Activated T-cell treated with anti-CD3 and anti-CD28 coated beads, Interleukin-2, amount 50 U/mL, for 72 hours (primary cell): ENCODE measurements around the gene COX6A1. TPM values are rescaled to one million over a fixed set of nuclear protein-coding genes. Genes with fewer than 3 reads are reported as not detected.

Experiments used
- ATAC-seq, 2 donors: fragments of 150-1000 bp; cut with Tn5 transposase; replicated peaks in 1 of 2; 2 replicates each; pipeline ENCODE4 v1.10.0; 2021; ENCODE audit warnings: moderate library complexity in 2 of 2, mild to moderate bottlenecking in 1 of 2
- DNase-seq, 2 donors: peaks; one replicate each; pipeline ENCODE4 v3.0.0; 2021 to 2022; ENCODE audit warnings: mixed read lengths in 1 of 2
- H3K27ac Mint-ChIP-seq: one replicate; pipeline ENCODE4 v1.8.0; 2022; ENCODE audit warnings: mild to moderate bottlenecking, moderate library complexity, mixed read lengths
- H3K27me3 Mint-ChIP-seq: one replicate; pipeline ENCODE4 v1.8.0; 2022; ENCODE audit warnings: low read depth, mixed read lengths
- H3K36me3 Mint-ChIP-seq, 2 donors: one replicate each; pipeline ENCODE4 v1.8.0; 2022; ENCODE audit warnings: mixed read lengths in 2 of 2, mild to moderate bottlenecking in 1 of 2; ENCODE audit not compliant: insufficient read depth in 2 of 2
- H3K4me1 Mint-ChIP-seq: one replicate; pipeline ENCODE4 v1.8.0; 2022; ENCODE audit warnings: low read depth, mixed read lengths
- H3K4me3 Mint-ChIP-seq, 2 donors: one replicate each; pipeline ENCODE4 v1.8.0; 2022; ENCODE audit warnings: mild to moderate bottlenecking in 2 of 2, mixed read lengths in 2 of 2, moderate library complexity in 2 of 2
- H3K9me3 Mint-ChIP-seq, 2 donors: one replicate each; pipeline ENCODE4 v1.8.0; 2022; ENCODE audit warnings: mixed read lengths in 2 of 2
- total RNA-seq, 2 donors: library from RNA; stranded (reverse); gene quantifications; one replicate each; pipeline ENCODE4 v1.2.3, GENCODE V29; 2022

The COX6A1 gene
- total RNA-seq, 2 donors from 2014 or later: 282 to 295 TPM

DNA sequence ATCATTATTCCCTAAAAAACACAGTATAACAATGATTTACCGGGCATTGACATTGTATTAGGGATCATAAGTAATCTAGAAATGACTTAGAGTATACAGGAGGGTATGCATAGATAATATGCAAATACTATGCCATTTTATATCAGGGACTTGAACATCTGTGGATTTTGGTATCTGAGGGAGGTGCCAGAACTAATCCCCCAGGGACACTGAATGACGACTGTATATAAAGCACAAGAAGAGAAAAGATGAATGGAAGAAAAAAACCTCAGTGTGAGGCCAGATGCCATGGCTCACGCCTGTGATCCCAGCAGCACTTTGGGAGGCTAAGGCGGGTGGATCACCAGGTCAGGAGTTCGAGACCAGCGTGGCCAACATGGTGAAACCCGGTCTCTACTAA, 25.5 kb upstream of the COX6A1 start:
- H3K9me3 Mint-ChIP-seq: no peaks in the 10 kb centered on the region
- no peak overlapping the region for H3K4me3 Mint-ChIP-seq
- DNase-seq: no peak
- ATAC-seq: no peak
- peaks cover 5% of the 10 kb centered on the region for H3K27me3 Mint-ChIP-seq
- H3K4me1 Mint-ChIP-seq: no peaks in the 10 kb centered on the region
- no peaks in the 10 kb centered on the region for H3K36me3 Mint-ChIP-seq
- H3K27ac Mint-ChIP-seq: no peak overlapping the region

DNA sequence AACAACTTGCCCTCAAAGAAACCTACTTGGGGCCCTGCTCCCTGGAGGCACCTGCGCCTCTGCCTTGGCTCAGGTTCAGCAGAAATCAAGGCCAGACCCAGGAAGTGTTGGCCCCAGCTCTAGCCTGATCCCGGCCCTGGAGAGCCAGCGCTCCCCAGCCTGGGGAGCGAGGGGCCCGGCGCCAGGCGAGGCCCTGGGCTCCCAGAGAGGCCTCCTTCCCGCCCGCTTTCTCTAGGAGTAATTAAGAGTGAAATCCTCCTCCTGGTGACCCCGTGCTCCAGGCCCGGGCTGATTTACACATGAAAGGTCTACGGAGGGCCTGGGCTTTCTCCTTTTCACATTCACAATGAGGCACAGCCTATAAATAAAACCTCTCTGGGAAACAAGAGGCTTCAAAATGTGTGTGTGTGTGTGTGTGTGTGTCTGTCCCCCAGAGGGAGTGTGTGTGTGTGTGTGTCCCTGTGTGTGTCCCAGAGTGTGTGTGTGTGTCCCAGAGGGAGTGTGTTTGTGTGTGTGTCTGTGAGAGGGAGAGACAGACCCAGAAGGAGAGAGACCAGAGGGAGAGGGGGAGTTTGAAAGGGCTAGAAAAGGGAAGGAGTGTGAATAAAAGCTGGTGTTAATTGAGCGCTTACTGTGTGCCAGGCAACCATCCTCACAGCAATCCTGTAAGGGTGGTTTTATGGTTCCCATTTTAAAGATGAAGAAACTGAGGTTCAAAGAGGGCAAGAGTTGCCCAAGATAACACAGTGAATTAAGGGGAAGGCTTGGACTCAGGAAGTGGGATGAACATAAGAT, 23.8 kb upstream of the COX6A1 start:
- Mint-ChIP-seq H3K27me3 (peaks cover 5% of the 10 kb centered on the region), H3K36me3 (no peaks in the 10 kb centered on the region), H3K27ac (no peak overlapping the region), H3K9me3 (no peaks in the 10 kb centered on the region), H3K4me1 (no peaks in the 10 kb centered on the region), H3K4me3 (no peak overlapping the region)
- ATAC-seq (no peak), DNase-seq (no peak)

DNA sequence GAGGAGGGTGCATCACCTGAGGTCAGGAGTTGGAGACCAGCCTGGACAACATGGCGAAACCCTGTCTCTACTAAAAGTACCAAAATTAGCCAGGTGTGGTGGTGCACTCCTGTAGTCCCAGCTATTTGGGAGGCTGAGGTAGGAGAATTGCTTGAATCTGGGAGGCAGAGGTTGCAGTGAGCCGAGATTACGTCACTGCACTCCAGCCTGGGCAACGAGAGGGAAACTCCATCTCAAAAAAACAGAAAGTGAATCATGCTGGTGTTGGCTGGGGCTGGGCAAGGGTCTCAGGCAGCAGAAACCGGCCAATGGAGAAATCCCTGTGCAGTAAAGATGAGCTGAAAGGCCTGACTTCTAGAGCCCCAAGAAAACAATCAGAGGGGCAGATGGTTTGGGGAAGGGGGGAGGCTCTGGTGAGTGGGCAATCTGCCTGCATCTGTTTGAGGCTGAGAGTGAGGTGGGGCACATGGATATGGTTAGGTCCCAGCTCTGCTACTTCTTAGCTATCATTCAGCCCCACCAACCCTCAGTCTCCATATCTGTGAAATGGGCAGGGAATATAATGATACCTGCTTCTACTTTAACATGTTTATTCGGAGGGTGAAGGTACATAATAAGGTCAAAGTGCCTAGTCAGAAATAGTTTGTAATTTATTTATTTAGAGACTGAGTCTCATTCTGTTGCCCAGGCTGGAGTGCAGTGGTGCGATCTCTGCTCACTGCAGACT, 21.3 kb upstream of the COX6A1 start:
- Mint-ChIP-seq H3K9me3 (no peaks in the 10 kb centered on the region), H3K36me3 (no peaks in the 10 kb centered on the region), H3K4me1 (no peaks in the 10 kb centered on the region), H3K4me3 (no peak overlapping the region), H3K27me3 (peaks cover 5% of the 10 kb centered on the region), H3K27ac (no peak overlapping the region)
- ATAC-seq (no peak), DNase-seq (no peak)

DNA sequence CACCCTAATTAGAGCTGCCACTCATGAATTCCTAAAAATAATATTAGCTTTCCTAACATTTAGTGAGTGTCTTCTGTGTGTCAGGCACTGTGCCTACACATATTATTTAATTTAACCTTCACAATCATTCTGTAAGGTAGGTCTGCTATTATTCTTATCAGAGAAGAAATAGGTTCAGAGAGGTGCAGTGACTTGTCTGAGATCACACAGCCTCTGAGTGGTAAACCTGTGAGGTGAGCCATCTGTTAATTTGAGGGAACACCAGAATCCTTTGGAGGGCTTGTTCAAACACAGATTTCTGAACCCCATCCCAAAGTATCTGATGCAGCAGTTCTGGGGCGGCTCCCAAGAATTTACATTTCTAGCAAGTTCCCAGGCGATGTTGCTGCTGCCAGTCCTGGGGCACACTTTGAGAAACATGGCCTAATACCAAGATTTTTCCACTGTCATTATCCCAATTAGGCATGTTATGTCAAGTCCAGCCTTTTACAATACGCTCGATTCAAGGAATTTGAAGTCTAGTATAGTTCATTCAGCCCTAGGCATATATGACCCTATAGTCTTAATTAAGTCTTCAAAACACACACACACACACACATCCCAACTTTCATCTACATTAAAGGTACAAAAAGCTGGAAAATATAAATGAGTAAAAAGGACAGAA, 19.9 kb upstream of the COX6A1 start:
- Mint-ChIP-seq H3K27me3 (no peaks in the 10 kb centered on the region), H3K9me3 (no peaks in the 10 kb centered on the region), H3K36me3 (no peaks in the 10 kb centered on the region), H3K4me3 (no peak overlapping the region), H3K27ac (peak overlapping the region; percentile 5), H3K4me1 (no peaks in the 10 kb centered on the region)
- ATAC-seq: no peak
- no peak for DNase-seq

DNA sequence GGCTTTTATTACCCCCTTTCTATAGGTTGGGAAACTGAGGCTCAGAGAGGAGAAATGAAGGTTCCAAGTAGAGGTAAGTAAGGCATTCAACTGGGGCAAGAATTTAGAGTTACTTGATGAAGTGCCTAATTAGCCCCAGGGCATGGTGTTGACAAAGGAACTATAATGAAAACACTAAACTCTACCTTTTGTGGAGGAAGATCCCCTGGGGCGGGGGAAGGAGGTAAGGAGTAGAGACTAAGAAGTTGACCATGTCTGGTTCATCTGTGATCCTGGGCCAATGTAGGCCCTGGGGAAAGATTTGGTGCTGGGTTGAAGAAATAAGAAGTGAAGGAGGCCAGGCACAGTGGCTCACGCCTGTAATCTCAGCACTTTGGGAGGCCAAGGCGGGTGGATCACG, 16.2 kb upstream of the COX6A1 start:
- no peak overlapping the region for H3K4me3 Mint-ChIP-seq
- no peaks in the 10 kb centered on the region for H3K4me1 Mint-ChIP-seq
- H3K36me3 Mint-ChIP-seq: no peaks in the 10 kb centered on the region
- no peaks in the 10 kb centered on the region for H3K27me3 Mint-ChIP-seq
- DNase-seq (no peak), ATAC-seq (no peak)
- H3K9me3 Mint-ChIP-seq: no peaks in the 10 kb centered on the region
- no peak overlapping the region for H3K27ac Mint-ChIP-seq

DNA sequence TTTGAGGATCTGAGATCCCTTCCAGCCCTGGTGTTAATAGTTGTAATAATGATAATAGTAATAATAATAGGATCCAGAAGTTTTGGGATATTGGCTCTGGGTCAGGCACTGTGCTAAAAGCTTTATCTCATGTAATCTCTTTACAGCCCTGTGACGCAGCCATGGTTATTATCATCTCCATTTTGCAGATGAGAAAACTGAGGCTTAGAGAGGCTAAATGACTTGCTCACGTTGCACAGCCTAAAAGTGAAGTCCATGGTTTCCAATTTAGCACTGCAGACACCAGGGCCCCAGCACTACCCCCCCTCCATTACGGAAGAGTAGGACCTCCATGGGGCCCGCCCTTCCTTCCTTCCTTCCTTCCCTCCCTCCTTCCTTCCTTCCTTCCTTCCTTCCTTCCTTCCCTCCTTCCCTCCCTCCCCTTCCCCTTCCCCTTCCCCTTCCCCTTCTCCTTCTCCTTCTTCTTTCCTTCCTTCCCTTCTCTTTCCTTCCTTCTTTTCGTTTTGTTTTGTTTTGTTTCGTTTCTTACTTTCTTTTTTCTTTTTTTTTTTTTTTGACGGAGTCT, 14.9 kb upstream of the COX6A1 start:
- ATAC-seq (no peak), DNase-seq (no peak)
- Mint-ChIP-seq H3K36me3 (no peaks in the 10 kb centered on the region), H3K4me3 (peak overlapping the region in 1 of 2 donors; percentile 20), H3K9me3 (no peaks in the 10 kb centered on the region), H3K4me1 (no peaks in the 10 kb centered on the region), H3K27ac (no peak overlapping the region), H3K27me3 (no peaks in the 10 kb centered on the region)

DNA sequence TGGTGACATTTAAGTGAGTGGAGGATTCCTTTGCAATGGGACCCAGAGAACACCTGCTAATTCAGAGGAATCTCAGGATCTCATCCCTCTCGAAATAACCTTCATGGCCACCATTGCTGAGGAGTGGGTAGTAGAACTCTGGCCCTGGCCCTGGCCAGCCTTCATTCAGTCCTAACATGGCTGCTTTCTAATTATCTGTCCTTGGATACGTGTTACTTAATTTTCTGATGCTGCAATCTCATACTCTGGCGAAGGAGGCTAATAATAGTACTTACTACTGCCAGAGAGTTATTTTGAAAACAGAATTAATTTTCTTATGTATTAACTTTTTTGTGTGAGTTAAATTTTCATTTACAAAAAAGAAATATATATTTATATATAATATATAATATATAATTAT, 12.1 kb upstream of the COX6A1 start:
- Mint-ChIP-seq H3K9me3 (no peaks in the 10 kb centered on the region), H3K36me3 (no peaks in the 10 kb centered on the region), H3K27ac (no peak overlapping the region), H3K4me1 (peaks cover 5% of the 10 kb centered on the region), H3K4me3 (no peak overlapping the region), H3K27me3 (peaks cover 11% of the 10 kb centered on the region)
- no peak for ATAC-seq
- DNase-seq: no peak

DNA sequence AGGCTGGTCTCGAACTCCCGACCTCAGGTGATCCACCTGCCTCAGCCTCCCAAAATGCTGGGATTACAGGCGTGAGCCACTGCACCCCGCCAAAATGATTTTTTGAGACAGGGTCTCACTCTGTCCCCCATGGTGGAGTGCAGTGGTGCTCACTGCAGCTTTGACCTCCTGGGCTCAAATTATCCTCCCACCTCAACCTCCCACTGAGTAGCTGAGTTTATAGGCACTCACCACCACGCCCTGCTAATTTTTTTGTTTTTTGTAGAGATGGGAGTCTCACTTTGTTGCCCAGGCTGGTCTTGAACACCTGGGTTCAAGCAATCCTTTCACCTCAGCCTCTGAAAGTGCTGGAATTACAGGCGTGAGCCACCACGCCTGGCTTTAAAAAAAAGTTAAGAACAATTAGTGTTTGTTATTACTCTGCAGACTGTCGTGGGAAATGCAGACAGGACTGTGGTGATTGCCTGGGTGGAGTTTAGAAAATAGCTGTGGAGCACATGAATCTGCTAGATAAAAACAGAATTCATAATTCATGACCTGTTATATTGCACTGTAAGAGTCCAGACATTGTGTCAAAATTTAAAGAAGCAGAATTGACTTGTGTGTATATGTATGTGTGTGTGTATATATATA, 9.2 kb upstream of the COX6A1 start:
- no peak for ATAC-seq
- Mint-ChIP-seq H3K9me3 (no peaks in the 10 kb centered on the region), H3K4me3 (no peak overlapping the region), H3K36me3 (no peaks in the 10 kb centered on the region), H3K27ac (no peak overlapping the region), H3K27me3 (peaks cover 11% of the 10 kb centered on the region), H3K4me1 (peaks cover 10% of the 10 kb centered on the region)
- DNase-seq: no peak

DNA sequence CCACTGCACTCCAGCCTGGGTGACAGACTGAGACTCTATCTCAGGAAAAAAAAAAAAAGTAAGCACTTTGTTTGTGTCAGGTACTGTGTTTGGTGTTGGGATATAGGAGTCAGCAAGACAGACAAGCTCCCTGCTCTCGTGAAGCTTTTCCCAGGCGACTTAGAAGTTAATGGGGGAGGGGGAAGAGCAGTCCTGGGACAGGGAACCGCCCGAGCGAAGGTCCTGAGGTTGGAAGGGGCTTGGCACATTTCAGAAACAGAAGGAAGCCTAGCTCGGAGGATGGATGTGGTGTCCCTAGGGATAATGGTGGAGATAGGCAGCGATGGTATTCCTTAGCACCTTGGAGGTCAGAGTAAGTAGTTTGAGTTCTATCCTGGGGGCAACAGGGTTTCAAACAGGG, 8.5 kb upstream of the COX6A1 start:
- peaks cover 11% of the 10 kb centered on the region for H3K27me3 Mint-ChIP-seq
- H3K27ac Mint-ChIP-seq: no peak overlapping the region
- no peaks in the 10 kb centered on the region for H3K9me3 Mint-ChIP-seq
- DNase-seq (no peak), ATAC-seq (no peak)
- peak overlapping the region in 1 of 2 donors; percentile 16 for H3K4me3 Mint-ChIP-seq
- no peaks in the 10 kb centered on the region for H3K36me3 Mint-ChIP-seq
- peaks cover 10% of the 10 kb centered on the region for H3K4me1 Mint-ChIP-seq

DNA sequence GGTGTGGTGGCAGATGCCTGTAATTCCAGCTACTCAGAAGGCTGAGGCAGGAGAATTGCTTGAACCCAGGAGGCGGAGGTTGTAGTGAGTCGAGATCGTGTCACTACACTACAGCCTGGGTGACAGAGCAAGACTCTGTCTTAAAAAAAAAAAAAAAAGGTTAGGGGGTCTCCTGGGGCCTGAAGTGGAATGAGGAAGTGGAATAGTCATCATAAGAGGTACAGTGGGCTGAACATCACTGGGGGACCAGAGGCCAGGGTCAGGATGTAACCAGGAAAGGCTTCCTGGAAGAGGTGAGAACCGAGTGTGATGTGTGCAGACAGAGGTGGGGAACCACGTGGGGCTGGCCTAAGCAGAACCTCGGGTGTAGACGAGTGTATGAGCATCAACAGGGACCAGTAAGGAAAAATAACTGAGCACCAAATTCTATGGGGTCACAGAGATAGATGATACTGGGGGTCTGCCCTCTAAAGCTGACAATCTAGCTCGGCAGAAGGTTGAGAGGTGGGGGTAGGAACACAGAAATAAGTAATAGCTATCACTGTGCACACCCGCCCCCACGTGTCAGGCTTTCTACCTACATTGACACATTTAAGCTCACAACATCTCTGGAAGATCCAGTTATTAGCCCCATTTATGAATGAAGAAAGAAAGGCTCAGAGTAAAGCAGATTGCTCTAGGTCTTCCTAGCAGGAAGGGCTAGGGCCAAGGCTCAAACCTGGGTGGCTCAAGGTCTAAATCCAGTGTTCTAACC, 5.0 kb upstream of the COX6A1 start:
- no peak overlapping the region for H3K4me3 Mint-ChIP-seq
- H3K9me3 Mint-ChIP-seq: no peaks in the 10 kb centered on the region

DNA sequence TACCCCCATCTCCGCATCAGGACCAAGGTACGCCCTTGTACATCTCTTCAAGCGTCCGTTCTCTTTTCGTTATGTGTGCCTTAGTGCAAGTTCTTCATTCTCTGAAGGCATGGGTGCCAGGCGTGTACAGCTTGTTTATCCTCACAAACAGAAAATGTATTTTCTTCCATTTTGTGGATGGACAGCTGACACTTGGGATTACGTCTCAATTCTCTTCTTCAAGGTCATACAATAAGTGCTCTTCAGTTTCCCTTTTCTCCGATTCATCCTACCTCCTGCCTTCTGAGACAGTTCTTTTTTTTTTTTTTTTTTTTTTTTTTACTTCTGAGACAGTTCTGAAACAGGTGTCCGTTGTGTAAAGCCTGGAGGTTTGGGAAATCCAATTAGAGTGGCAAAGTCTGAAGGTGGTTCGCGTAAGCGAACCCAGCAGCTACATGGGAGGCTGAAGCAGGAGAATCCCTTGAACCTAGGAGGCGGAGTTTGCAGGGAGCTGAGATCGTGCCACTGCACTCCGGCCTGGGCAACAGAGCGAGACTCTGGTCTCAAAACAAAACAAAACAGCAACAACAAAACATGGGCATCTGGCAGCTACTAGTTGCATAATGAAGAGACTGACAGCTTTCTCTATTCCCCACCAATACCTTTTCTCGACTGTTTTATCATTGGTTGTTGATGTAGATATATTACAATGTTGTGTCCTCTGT, 734 bp downstream of the COX6A1 start:
- ATAC-seq: no peak

More for the DNA sequence above, 5.0 kb upstream of the COX6A1 start:
- Mint-ChIP-seq H3K27me3 (peaks cover 11% of the 10 kb centered on the region), H3K36me3 (no peaks in the 10 kb centered on the region), H3K27ac (no peak overlapping the region), H3K4me1 (peaks cover 15% of the 10 kb centered on the region)
- no peak for DNase-seq
- ATAC-seq: no peak

More for the DNA sequence above, 734 bp downstream of the COX6A1 start:
- Mint-ChIP-seq H3K36me3 (peaks cover 2 to 11% of the 10 kb centered on the region in 2 donors), H3K27ac (peak overlapping the region; percentile 88), H3K4me3 (peak overlapping the region; percentile 89 to 92), H3K4me1 (peaks cover 35% of the 10 kb centered on the region), H3K9me3 (no peaks in the 10 kb centered on the region), H3K27me3 (no peaks in the 10 kb centered on the region)
- DNase-seq: no peak
